CD4-positive, alpha-beta T cell treated with Interleukin-2 at 100 ng/mL for 4 hours (primary cell): ENCODE data around the gene RALGPS1.
A peak's percentile ranks its signal among the peaks of the same experiment; 100 is the strongest.

Experiments
- DNase-seq: peaks from one replicate; pipeline ENCODE4 v3.0.0-alpha.2; 2020; ENCODE audit warnings: low spot score

Gene RALGPS1

GRCh38 chr9:127224178-127224882 is 309.7 kb downstream of the RALGPS1 start:
- DNase-seq: peak; percentile 87

GRCh38 chr9:127224883-127225739 is 310.5 kb downstream of the RALGPS1 start:
- peak; percentile 93 for DNase-seq

- DNase-seq: no peak
Measured at GRCh38 chr9:127225801-127226625, 311.4 kb downstream of the RALGPS1 start.

GRCh38 chr9:127229691-127230417 is 315.3 kb downstream of the RALGPS1 start:
- no peak for DNase-seq

GRCh38 chr9:127231666-127232065 is 317.1 kb downstream of the RALGPS1 start:
- no peak for DNase-seq

GRCh38 chr9:127232833-127233549 is 318.4 kb downstream of the RALGPS1 start:
- DNase-seq: no peak

GRCh38 chr9:127233550-127233949 is 319.0 kb downstream of the RALGPS1 start:
- no peak for DNase-seq

GRCh38 chr9:127233989-127234388 is 319.4 kb downstream of the RALGPS1 start:
- no peak for DNase-seq

GRCh38 chr9:127237801-127238200 is 323.2 kb downstream of the RALGPS1 start:
- no peak for DNase-seq

GRCh38 chr9:127241354-127241753 is 326.8 kb downstream of the RALGPS1 start:
- no peak for DNase-seq

- DNase-seq: peak; percentile 93
Measured at GRCh38 chr9:127244609-127245601, 330.3 kb downstream of the RALGPS1 start.

- no peak for DNase-seq
Measured at GRCh38 chr9:127245637-127246164, 331.1 kb downstream of the RALGPS1 start.

GRCh38 chr9:127248241-127248640 is 333.7 kb downstream of the RALGPS1 start:
- no peak for DNase-seq

- no peak for DNase-seq
Measured at GRCh38 chr9:127249877-127250276, 335.3 kb downstream of the RALGPS1 start.

- no peak for DNase-seq
Measured at GRCh38 chr9:127250896-127251391, 336.4 kb downstream of the RALGPS1 start.

GRCh38 chr9:127252410-127253318 is 338.1 kb downstream of the RALGPS1 start:
- no peak for DNase-seq

GRCh38 chr9:127253446-127253845 is 338.9 kb downstream of the RALGPS1 start:
- no peak for DNase-seq

- DNase-seq: no peak
Measured at GRCh38 chr9:127255692-127256091, 341.1 kb downstream of the RALGPS1 start.
